ENCODE measurements around the gene BATF3.
A peak's percentile ranks its signal among the peaks of the same experiment; 100 is the strongest.

BATF3 gene

GRCh38 chr1:212684521-212685090, 15.0 kb downstream of the BATF3 start:
- DNase-seq (ENCODE audit: low spot score): no peak

GRCh38 chr1:212684076-212684475, 15.6 kb downstream of the BATF3 start:
- DNase-seq (ENCODE audit: low spot score): no peak

- no peak for DNase-seq (ENCODE audit: low spot score)
Observed at GRCh38 chr1:212683357-212683722, 16.3 kb downstream of the BATF3 start.

GRCh38 chr1:212680680-212681389, 18.8 kb downstream of the BATF3 start:
- no peak for DNase-seq (ENCODE audit: low spot score)

GRCh38 chr1:212678456-212679410, 20.9 kb downstream of the BATF3 start:
- DNase-seq (ENCODE audit: low spot score): no peak

GRCh38 chr1:212677573-212677972, 22.1 kb downstream of the BATF3 start:
- DNase-seq (ENCODE audit: low spot score): no peak

- no peak for DNase-seq (ENCODE audit: low spot score)
Observed at GRCh38 chr1:212677136-212677535, 22.5 kb downstream of the BATF3 start.

- DNase-seq (ENCODE audit: low spot score): no peak
Observed at GRCh38 chr1:212675675-212676074, 24.0 kb downstream of the BATF3 start.

GRCh38 chr1:212674872-212675271, 24.8 kb downstream of the BATF3 start:
- no peak for DNase-seq (ENCODE audit: low spot score)

- DNase-seq (ENCODE audit: low spot score): no peak
Observed at GRCh38 chr1:212671342-212672031, 28.2 kb downstream of the BATF3 start.

- no peak for DNase-seq (ENCODE audit: low spot score)
Observed at GRCh38 chr1:212670882-212671281, 28.8 kb downstream of the BATF3 start.

GRCh38 chr1:212670301-212670700, 29.3 kb downstream of the BATF3 start:
- DNase-seq (ENCODE audit: low spot score): no peak

GRCh38 chr1:212669600-212669999, 30.0 kb downstream of the BATF3 start:
- DNase-seq (ENCODE audit: low spot score): no peak

GRCh38 chr1:212669102-212669501, 30.5 kb downstream of the BATF3 start:
- no peak for DNase-seq (ENCODE audit: low spot score)

- DNase-seq (ENCODE audit: low spot score): no peak
Observed at GRCh38 chr1:212668477-212668876, 31.2 kb downstream of the BATF3 start.

- DNase-seq (ENCODE audit: low spot score): no peak
Observed at GRCh38 chr1:212667223-212668139, 32.2 kb downstream of the BATF3 start.

- DNase-seq (ENCODE audit: low spot score): no peak
Observed at GRCh38 chr1:212666116-212666775, 33.4 kb downstream of the BATF3 start.

- DNase-seq (ENCODE audit: low spot score): peak; percentile 72
Observed at GRCh38 chr1:212665241-212666115, 34.2 kb downstream of the BATF3 start.

GRCh38 chr1:212664409-212665199, 35.0 kb downstream of the BATF3 start:
- no peak for DNase-seq (ENCODE audit: low spot score)

Data from CD4-positive, alpha-beta T cell treated with Interleukin-6 at 100 ng/mL for 8 hours (primary cell).